HUES6 (cell line): ENCODE results near the gene FARP1.

Experiments
- H3K27ac ChIP-seq: 2 replicates; pipeline ENCODE4 v1.7.0; 2013; ENCODE audit warnings: low read depth, mild to moderate bottlenecking, low read length, inconsistent platforms
- H3K27me3 ChIP-seq: 2 replicates; pipeline ENCODE4 v1.6.1; 2013; ENCODE audit warnings: low read length; ENCODE audit not compliant: control insufficient read depth, insufficient read depth
- H3K36me3 ChIP-seq: 2 replicates; pipeline ENCODE4 v1.6.1; 2013; ENCODE audit warnings: low read length; ENCODE audit not compliant: control insufficient read depth, insufficient read depth
- H3K4me1 ChIP-seq: 2 replicates; pipeline ENCODE4 v1.6.1; 2013; ENCODE audit warnings: low read length; ENCODE audit not compliant: control insufficient read depth, insufficient read depth
- H3K4me3 ChIP-seq: 2 replicates; pipeline ENCODE4 v1.5.1; 2013; ENCODE audit warnings: low read depth, low read length
- H3K9ac ChIP-seq: one replicate; pipeline ENCODE4 v1.6.1; 2013; ENCODE audit warnings: mild to moderate bottlenecking, low read length
- H3K9me3 ChIP-seq: 2 replicates; pipeline ENCODE4 v1.6.1; 2013; ENCODE audit warnings: low read depth, low read length; ENCODE audit not compliant: control insufficient read depth, insufficient read depth

Gene FARP1

DNA sequence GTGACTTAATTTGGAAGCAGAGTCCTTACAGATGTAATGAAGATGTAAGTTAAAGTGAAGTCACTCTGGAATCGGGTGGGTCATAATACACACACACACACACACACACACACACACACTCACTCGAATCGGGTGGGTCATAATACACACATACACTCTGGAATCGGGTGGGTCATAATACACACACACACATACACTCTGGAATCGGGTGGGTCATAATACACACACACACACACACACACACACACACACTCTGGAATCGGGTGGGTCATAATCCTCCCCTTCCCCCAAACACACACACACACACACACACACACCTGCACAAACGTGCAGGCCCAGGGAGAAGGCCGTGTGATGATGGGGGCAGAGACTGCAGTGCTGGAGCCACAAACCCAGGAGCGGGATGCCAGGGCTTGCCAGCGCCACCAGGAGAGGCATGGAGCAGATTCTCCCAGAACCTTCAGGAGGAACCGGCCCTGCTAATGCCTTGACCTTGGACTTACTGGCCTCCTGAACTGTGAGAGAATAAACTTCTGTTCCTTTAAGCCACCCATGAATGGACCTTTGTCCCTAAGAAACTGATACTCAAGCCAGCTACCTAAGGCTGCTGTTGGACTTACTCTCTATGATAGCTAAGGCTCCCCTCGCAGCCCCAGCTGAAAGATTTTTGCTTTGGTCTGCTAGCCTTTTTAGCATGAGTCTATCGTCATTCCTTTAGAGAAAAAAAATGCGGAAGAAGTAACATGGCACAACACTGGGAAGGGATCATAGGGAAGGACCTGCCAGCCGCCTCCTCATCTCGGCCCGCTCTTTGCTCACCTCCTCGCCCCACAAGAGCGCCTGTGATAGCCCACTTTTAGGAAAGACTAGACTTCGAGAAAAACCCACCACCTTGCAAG, 170.4 kb downstream of the FARP1 start:
- H3K27ac ChIP-seq, result no peak overlapping the region
- peaks cover 23% of the 10 kb centered on the region for H3K4me1 ChIP-seq
- peaks cover 2% of the 10 kb centered on the region; the same call in 1 of the 2 replicates for H3K36me3 ChIP-seq
- no peak overlapping the region for H3K9ac ChIP-seq
- H3K9me3 ChIP-seq, result no peaks in the 10 kb centered on the region
- H3K4me3 ChIP-seq, result no peak overlapping the region
- H3K27me3 ChIP-seq, result no peaks in the 10 kb centered on the region

GRCh38 chr13:98313922-98314292, 171.0 kb downstream of the FARP1 start:
- H3K27me3 ChIP-seq, result no peaks in the 10 kb centered on the region
- peaks cover 2% of the 10 kb centered on the region; the same call in 1 of the 2 replicates for H3K36me3 ChIP-seq
- no peak overlapping the region for H3K4me3 ChIP-seq
- peaks cover 23% of the 10 kb centered on the region for H3K4me1 ChIP-seq
- H3K9me3 ChIP-seq, result no peaks in the 10 kb centered on the region
- no peak overlapping the region for H3K27ac ChIP-seq
- H3K9ac ChIP-seq, result no peak overlapping the region

DNA sequence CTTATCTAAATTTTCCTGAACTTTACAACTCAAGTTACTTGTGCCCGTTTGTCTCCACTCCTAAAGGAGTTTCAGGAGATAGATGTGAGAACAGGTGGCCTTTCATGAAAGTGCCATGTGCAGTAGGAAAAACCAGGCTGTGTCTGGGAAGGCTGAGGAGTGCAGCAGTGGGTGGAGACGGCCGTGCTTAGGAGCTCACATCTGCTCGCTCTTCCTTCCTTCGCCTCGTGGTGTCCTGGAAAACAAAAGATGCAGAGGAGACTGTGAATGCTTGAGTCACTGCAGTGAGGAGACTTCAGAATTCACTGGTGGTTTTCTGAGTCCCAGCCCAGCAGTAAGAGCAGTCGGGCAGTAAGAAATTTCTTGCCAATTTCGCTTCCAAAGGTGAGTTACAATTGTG, 172.6 kb downstream of the FARP1 start:
- no peaks in the 10 kb centered on the region for H3K36me3 ChIP-seq
- H3K4me1 ChIP-seq, result peaks cover 23% of the 10 kb centered on the region
- H3K9me3 ChIP-seq, result no peaks in the 10 kb centered on the region
- no peak overlapping the region for H3K27ac ChIP-seq
- no peak overlapping the region for H3K9ac ChIP-seq
- H3K4me3 ChIP-seq, result no peak overlapping the region
- no peaks in the 10 kb centered on the region for H3K27me3 ChIP-seq

DNA sequence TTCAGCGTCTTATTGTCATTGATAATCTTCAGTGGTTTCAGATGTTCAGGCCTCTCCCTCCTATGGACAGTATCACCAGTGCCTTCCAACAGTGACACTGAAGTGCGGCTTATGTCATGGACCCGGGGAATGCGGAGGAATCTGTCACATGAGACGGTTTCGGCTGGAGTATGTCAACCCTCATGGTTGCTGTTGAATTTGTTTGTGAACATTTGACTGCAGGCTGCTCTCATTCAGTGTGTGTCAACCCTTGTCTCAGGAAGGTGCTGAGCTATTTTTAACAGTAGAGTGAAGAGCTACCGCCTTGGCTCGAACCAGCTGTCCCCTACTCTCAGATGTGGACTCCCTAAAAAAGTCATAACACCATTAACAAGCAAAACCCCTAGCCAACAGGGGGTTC, 173.0 kb downstream of the FARP1 start:
- Histone ChIP-seq H3K9ac (no peak overlapping the region), H3K36me3 (no peaks in the 10 kb centered on the region), H3K27ac (no peak overlapping the region), H3K27me3 (no peaks in the 10 kb centered on the region), H3K9me3 (no peaks in the 10 kb centered on the region), H3K4me3 (no peak overlapping the region), H3K4me1 (peaks cover 20% of the 10 kb centered on the region)

DNA sequence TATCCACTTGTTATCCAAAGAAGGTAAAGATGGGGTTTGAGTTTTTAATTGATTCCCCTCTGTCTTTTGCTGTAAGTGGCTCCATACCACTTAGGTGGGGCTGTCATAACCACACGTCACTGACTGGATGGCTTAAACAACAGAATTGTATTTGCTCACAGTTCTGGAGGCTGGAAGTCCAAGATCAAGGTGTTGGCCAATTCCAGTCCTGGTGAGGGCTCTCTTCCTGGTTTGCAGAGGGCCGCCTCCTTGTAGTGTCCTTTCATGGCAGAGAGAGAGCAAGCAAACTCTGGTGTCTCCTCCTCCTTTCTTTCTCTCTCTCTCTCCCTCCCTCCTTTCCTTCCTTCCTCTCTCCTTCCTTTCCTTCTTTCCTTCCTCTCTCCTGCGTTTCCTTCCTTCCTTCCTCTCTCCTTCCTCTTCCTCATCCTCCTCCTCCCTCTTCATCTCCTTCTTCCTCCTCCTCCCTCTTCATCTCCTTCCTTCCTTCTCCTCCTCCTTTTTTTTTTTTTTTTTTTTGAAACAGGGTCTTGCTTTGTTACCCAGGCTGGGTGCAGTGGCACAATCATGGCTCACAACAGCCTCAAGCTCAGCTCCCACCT, 174.8 kb downstream of the FARP1 start:
- H3K4me3 ChIP-seq, result no peak overlapping the region
- H3K9ac ChIP-seq, result no peak overlapping the region
- H3K4me1 ChIP-seq, result peaks cover 16% of the 10 kb centered on the region

DNA sequence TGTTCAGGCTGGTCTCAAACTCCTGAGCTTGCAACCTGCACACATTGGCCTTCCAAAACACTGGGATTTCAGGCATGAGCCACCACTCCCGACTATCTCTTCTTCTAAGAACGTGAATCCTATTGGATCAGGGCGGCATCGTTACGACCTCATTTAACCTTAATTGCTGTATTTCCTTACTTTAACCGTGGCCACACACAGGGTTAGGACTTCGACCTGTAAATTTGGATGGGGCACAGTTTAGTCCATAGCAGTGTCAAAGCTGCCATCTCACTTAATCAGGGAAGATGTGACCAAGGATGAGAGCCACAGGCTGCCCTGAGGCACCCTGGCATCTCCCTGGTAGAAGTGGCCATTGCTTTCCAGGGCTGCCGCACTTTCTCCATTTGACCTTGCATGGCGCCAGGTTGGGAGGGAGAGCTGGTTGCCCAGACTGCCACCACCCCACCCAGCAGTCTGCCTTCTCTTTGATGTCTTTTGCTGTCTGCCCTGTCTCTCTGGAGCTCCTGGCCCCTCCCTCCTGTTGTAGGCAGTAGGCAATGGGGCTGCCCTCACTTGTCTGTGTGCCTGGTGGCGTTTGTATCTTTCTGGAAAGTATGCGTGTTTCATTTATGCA, 175.5 kb downstream of the FARP1 start:
- Histone ChIP-seq H3K27me3 (no peaks in the 10 kb centered on the region), H3K4me3 (no peak overlapping the region), H3K27ac (no peak overlapping the region), H3K9ac (no peak overlapping the region), H3K9me3 (no peaks in the 10 kb centered on the region), H3K36me3 (no peaks in the 10 kb centered on the region), H3K4me1 (peaks cover 16% of the 10 kb centered on the region)

More for the DNA sequence above, 174.8 kb downstream of the FARP1 start:
- Histone ChIP-seq H3K9me3 (no peaks in the 10 kb centered on the region), H3K36me3 (no peaks in the 10 kb centered on the region), H3K27me3 (no peaks in the 10 kb centered on the region), H3K27ac (no peak overlapping the region)

DNA sequence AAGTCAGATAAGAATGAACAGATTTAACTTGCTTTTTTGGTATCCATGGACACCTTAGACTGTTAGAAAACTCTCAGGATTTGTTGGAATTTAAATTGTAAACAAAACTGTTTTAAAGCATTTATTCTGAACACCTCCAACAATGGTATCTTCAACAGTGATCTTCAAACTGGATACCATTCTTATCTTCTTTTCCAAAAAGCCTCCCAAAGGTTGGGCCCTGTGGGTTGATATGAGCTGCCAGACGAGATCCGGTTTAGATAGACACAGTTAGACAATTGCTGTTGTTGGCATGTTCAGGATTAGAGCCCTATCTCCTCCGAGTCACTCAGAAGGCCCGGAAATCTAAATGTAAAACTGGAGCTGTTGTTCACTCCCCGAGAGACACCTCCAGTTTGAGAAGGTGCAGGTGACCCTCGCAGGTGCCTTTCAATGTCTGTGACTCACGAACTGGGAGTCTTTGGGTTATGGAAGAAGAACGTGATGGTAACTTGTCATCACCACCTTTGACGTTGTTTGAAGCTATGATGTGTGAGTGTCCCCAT, 177.7 kb downstream of the FARP1 start:
- peaks cover 18% of the 10 kb centered on the region for H3K4me1 ChIP-seq
- H3K36me3 ChIP-seq, result no peaks in the 10 kb centered on the region
- H3K27me3 ChIP-seq, result no peaks in the 10 kb centered on the region
- no peak overlapping the region for H3K9ac ChIP-seq
- no peak overlapping the region for H3K27ac ChIP-seq
- no peak overlapping the region for H3K4me3 ChIP-seq
- no peaks in the 10 kb centered on the region for H3K9me3 ChIP-seq

- Histone ChIP-seq H3K4me1 (peaks cover 18% of the 10 kb centered on the region), H3K27me3 (no peaks in the 10 kb centered on the region), H3K36me3 (no peaks in the 10 kb centered on the region), H3K4me3 (no peak overlapping the region), H3K9ac (no peak overlapping the region), H3K27ac (no peak overlapping the region), H3K9me3 (no peaks in the 10 kb centered on the region)
Observed at GRCh38 chr13:98321395-98321794, 178.5 kb downstream of the FARP1 start.

GRCh38 chr13:98322091-98322718, 179.3 kb downstream of the FARP1 start:
- H3K27me3 ChIP-seq, result no peaks in the 10 kb centered on the region
- no peak overlapping the region for H3K27ac ChIP-seq
- no peak overlapping the region for H3K4me3 ChIP-seq
- H3K9ac ChIP-seq, result no peak overlapping the region
- H3K9me3 ChIP-seq, result no peaks in the 10 kb centered on the region
- H3K36me3 ChIP-seq, result no peaks in the 10 kb centered on the region
- H3K4me1 ChIP-seq, result peaks cover 25% of the 10 kb centered on the region

GRCh38 chr13:98324105-98324504, 181.2 kb downstream of the FARP1 start:
- no peak overlapping the region for H3K27ac ChIP-seq
- H3K4me1 ChIP-seq, result peaks cover 44% of the 10 kb centered on the region
- H3K36me3 ChIP-seq, result no peaks in the 10 kb centered on the region
- no peaks in the 10 kb centered on the region for H3K9me3 ChIP-seq
- H3K9ac ChIP-seq, result no peak overlapping the region
- no peaks in the 10 kb centered on the region for H3K27me3 ChIP-seq
- no peak overlapping the region for H3K4me3 ChIP-seq
